ENCODE measurements around the gene APBA2. TPM values are rescaled to one million over a fixed set of nuclear protein-coding genes. Genes with fewer than 3 reads are reported as not detected.

Gene APBA2
- total and polyA plus RNA-seq, 10 donors, result 5.8 to 33.8 (median 18.3) TPM

DNA sequence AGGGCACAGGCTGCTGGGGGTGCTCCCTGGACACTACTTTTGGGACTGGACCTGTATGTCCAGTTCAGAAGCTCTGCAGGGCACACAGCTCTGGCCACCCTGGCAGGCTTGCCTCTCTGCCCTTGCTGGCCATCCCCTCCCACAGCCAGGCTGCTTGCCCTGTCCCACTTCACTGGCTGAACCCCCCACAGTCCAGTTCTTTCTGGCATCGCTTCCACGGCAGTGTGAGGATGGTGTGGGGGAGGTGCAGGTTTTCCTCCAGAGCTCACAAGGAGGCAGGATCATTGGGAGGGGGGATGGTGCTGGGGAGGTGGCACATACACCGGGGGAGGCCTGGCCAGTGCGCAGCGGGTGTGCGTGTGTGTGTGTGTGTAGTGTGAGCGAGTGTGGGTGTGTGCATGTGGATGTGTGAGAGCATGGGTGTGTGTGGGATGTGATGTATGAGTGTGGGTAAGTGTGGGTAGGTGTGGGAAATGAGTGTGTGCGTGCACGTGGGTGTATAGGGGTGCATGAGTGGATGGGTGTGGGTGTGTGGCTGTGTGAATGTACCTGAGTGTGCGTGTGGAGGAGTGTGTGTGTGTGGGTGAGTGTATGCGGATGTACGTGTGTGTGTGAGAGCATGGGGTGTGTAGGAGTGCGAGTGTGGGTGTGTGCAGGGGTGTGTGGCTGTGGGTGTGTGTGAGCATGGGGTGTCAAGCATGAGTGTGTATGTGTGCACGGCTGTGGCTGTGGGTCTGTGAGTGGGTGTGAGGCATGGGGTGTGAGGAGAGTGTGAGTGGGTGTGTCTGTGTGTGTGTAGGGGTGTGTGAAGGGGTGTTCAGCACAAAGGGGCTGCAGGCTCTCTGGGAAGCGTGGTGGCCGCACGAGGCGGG, 228.7 kb downstream of the APBA2 start:
- peaks cover 0 to 12% (median 6%) of the 10 kb centered on the region in 6 donors for H3K4me1 ChIP-seq
- peaks cover 0 to 5% (median 0%) of the 10 kb centered on the region in 6 donors for H3K36me3 ChIP-seq
- no peak for DNase-seq
- TF ChIP-seq POLR2A (IDR thresholded peaks at IDR 0.05), result no peak
- no peak for TF ChIP-seq CTCF (IDR thresholded peaks at IDR 0.05 in 8 of 11, conservative IDR thresholded peaks at IDR 0.05 in 3 of 11)
- no peak for TF ChIP-seq POLR2AphosphoS5 (IDR thresholded peaks at IDR 0.05)
- 47 to 54% (median 51%) methylated on average over 18 of the region's 18 CpGs for WGBS, 5 donors
- H3K27ac ChIP-seq, result no peak overlapping the region
- H3K27me3 ChIP-seq (replicated peaks in 1 of 7), result peaks cover 0 to 54% (median 8%) of the 10 kb centered on the region in 7 donors
- H3K9me3 ChIP-seq, result no peaks in the 10 kb centered on the region
- intact Hi-C loops (cut with DNase I; ENCODE audit: low total_unique reads), result no loop called here
- H3K4me3 ChIP-seq, result peak overlapping the region in 1 of 8 donors; percentile 57

- H3K27ac ChIP-seq, result no peak overlapping the region
- H3K36me3 ChIP-seq, result no peaks in the 10 kb centered on the region
- peak in 5 of 11 experiments; percentile 21 to 41 (median 40) for TF ChIP-seq CTCF (IDR thresholded peaks at IDR 0.05 in 8 of 11, conservative IDR thresholded peaks at IDR 0.05 in 3 of 11)
- no peak for TF ChIP-seq POLR2AphosphoS5 (IDR thresholded peaks at IDR 0.05)
- TF ChIP-seq POLR2A (IDR thresholded peaks at IDR 0.05), result no peak
- 4 to 14% (median 5%) methylated on average over 23 to 46 of the region's 46 CpGs for WGBS, 5 donors
- no peaks in the 10 kb centered on the region for H3K9me3 ChIP-seq
- peaks cover 0 to 12% (median 6%) of the 10 kb centered on the region in 6 donors for H3K4me1 ChIP-seq
- intact Hi-C loops (cut with DNase I; ENCODE audit: low total_unique reads), result no loop called here
- H3K4me3 ChIP-seq, result peak overlapping the region in 5 of 8 donors; percentile 12 to 57 (median 18)
- no peak for DNase-seq
- peaks cover 0 to 48% (median 8%) of the 10 kb centered on the region in 7 donors for H3K27me3 ChIP-seq (replicated peaks in 1 of 7)
These were observed 229.6 kb downstream of the APBA2 start for GRCh38 chr15:29115093-29115991.

- intact Hi-C loops (cut with DNase I; ENCODE audit: low total_unique reads), result no loop called here
- 92 to 95% (median 92%) methylated on average over 32 of the region's 32 CpGs for WGBS, 5 donors
- TF ChIP-seq POLR2AphosphoS5 (IDR thresholded peaks at IDR 0.05) (no peak), POLR2A (IDR thresholded peaks at IDR 0.05) (no peak), CTCF (IDR thresholded peaks at IDR 0.05 in 8 of 11, conservative IDR thresholded peaks at IDR 0.05 in 3 of 11) (no peak)
These were observed 231.4 kb downstream of the APBA2 start for GRCh38 chr15:29116970-29117700.

More at GRCh38 chr15:29116970-29117700, 231.4 kb downstream of the APBA2 start:
- Histone ChIP-seq H3K36me3 (no peaks in the 10 kb centered on the region), H3K4me3 (no peak overlapping the region), H3K27ac (no peak overlapping the region), H3K9me3 (no peaks in the 10 kb centered on the region), H3K4me1 (peaks cover 0 to 12% (median 6%) of the 10 kb centered on the region in 6 donors), H3K27me3 (replicated peaks in 1 of 7) (peaks cover 0 to 42% (median 8%) of the 10 kb centered on the region in 7 donors)
- DNase-seq, result no peak
